HG02938 (cell line): ENCODE measurements around the gene MANF.
A peak's percentile ranks its signal among the peaks of the same experiment; 100 is the strongest.
"Not testable (repeated sequence)": the region's sequence is repeated elsewhere in the genome, so short reads cannot be mapped to it uniquely, and the experiment has no call there.

ENCODE experiments used
- ATAC-seq: cut with Tn5 transposase; IDR thresholded peaks from one replicate; pipeline ENCODE4 v1.9.1; 2021; ENCODE audit warnings: mild to moderate bottlenecking, moderate library complexity; ENCODE audit not compliant: unreplicated experiment

Gene MANF

GRCh38 chr3:51384726-51385473 is at the start of gene MANF:
TSS of gene MANF (plus strand) at chr3:51385291. CDS start at chr3:51385343, 52 bp downstream.
- ATAC-seq: peak; percentile 94

- no peak for ATAC-seq
Measured at GRCh38 chr3:51336261-51336660, 48.8 kb upstream of the MANF start.

- no peak for ATAC-seq
Measured at GRCh38 chr3:51337666-51338065, 47.4 kb upstream of the MANF start.

GRCh38 chr3:51338632-51339031 is 46.5 kb upstream of the MANF start:
- ATAC-seq: no peak

GRCh38 chr3:51340013-51340829 is 44.9 kb upstream of the MANF start:
- ATAC-seq: no peak

- ATAC-seq: no peak
Measured at GRCh38 chr3:51340989-51341636, 44.0 kb upstream of the MANF start.

- no peak for ATAC-seq
Measured at GRCh38 chr3:51343918-51344687, 41.0 kb upstream of the MANF start.

GRCh38 chr3:51350751-51351150 is 34.3 kb upstream of the MANF start:
- ATAC-seq: no peak

GRCh38 chr3:51353131-51353530 is 32.0 kb upstream of the MANF start:
- no peak for ATAC-seq

GRCh38 chr3:51353691-51354090 is 31.4 kb upstream of the MANF start:
- ATAC-seq: no peak

GRCh38 chr3:51354172-51354571 is 30.9 kb upstream of the MANF start:
- ATAC-seq: no peak

- no peak for ATAC-seq
Measured at GRCh38 chr3:51354731-51355615, 30.1 kb upstream of the MANF start.

GRCh38 chr3:51355891-51356578 is 29.1 kb upstream of the MANF start:
- no peak for ATAC-seq

- no peak for ATAC-seq
Measured at GRCh38 chr3:51357856-51358255, 27.2 kb upstream of the MANF start.

GRCh38 chr3:51358981-51359380 is 26.1 kb upstream of the MANF start:
- no peak for ATAC-seq

- no peak for ATAC-seq
Measured at GRCh38 chr3:51360806-51361205, 24.3 kb upstream of the MANF start.

- no peak for ATAC-seq
Measured at GRCh38 chr3:51361746-51362145, 23.3 kb upstream of the MANF start.

GRCh38 chr3:51362476-51362875 is 22.6 kb upstream of the MANF start:
- no peak for ATAC-seq

GRCh38 chr3:51368276-51368675 is 16.8 kb upstream of the MANF start:
- not testable (repeated sequence) for ATAC-seq
